ENCODE measurements around the gene RGCC. TPM values are rescaled to one million over a fixed set of nuclear protein-coding genes. Genes with fewer than 3 reads are reported as not detected.

Gene RGCC
- total RNA-seq, 1 donor from 2014 or later = 509 TPM

DNA sequence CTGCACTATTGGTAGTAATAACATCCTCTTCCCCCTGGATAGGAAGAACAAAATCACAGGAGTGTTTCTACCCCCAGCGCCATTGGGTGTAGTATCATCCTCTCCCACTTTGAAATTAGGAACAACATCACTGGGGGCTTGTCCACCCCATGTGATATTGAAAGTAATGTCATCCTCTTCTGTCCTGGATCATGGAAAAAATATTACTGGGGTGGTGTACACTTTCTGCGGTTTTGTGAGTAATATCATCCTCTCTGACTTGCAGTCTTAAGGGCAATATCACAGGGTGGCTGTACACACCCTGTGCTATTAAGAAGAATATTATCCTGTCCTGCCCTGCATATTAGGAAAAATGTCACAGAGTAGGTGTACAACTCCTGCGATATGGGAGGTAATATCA is 4.9 kb upstream of the RGCC start:
- DNase-seq (ENCODE audit: extremely low read depth, low read depth, low spot score) = no peak

DNA sequence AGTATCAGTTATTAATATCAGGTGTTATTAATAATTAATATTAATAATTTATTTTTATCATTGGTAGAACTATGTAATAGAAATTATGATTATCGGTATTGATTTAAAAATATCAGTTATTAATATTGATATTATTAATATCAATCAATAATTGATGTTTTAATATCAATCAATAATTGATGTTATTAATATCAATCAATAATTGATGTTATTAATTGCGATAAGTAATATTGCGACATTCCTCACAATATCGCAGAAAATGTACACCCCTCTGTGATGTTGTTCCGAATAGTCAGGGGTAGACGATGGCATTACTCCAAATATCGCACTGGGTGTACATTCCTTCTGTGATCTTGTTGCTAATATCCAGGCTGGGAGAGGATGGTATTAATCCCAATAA is 3.7 kb upstream of the RGCC start:
- DNase-seq (ENCODE audit: extremely low read depth, low read depth, low spot score) = no peak

DNA sequence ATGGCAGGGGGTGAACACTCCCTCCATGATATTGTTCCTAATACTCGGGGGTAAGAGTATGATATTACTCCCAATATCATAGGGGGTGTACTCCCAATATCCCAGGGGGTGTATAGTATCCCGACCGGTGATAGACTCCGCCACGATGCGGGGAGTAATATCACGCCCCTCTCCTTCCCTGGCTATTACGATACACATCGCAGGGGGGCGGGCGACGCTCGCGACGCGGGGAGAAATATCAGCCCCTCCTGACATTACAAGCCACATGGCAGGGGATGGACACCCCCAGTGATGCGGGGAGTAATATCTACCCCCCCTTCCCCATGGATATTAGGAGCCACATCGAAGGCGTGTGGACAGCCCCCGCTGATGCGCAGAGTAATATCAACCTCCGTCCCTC is 3.2 kb upstream of the RGCC start:
- no peak for DNase-seq (ENCODE audit: extremely low read depth, low read depth, low spot score)

DNA sequence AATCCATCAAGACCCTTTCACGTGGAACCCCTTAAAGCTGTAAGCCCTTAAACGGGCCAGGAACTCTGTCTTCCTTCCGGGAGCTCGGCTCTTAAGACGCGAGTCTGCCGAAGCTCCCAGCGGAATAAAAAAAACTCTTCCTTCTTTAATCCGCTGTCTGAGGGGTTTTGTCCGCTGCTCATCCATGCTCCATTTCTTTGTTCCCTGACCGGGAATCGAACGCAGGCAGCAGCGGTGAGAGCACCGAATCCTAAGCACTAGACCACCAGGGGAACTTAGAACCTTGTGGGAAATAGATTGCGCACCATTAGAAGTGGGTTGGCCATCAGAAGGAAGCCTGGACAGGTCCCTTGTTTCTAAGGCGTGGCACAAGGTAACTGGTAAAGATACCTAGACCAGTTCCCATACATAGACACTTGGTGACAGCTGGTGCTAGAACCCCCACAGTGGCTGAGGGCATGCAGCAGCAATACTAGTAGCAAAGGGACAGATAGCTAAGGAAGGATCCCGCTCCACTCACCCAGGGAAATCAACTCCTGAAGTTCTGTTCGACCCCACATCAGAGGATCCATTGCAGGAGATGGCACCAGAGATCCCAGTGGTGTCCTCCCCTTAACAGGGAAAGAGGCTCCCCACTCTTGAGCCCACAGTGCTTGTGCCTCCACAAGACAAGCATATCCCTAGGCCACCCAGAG is 1.5 kb upstream of the RGCC start:
- DNase-seq (ENCODE audit: extremely low read depth, low read depth, low spot score) = no peak

DNA sequence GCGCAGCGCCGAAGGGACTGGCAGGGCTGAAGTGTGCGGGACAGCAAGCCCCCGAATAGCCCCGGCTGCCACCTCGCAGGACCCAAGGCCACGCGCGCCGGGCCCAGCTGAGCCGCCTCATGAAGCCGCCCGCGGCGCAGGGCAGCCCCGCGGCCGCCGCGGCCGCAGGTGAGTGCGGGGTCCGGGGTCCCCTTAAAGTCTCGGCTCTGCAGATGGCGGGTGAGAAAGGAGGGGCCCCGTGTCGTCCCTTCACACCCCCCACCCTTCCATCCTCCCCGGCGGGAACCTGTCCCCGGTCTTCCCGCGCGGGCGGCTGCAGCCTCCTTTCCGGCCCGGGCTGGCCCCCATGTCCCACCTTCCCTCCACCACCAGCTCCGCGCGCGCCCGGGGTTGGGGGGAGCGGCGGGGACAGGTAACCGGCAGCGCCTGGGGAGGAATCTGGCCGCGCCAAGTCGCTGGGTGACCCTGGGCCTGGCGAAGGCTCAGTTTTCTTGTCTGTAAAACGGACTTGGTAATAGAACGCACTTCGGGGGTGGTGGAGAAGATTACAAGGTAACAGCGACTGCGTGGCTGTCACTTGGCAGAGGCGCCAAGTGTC is 338 bp downstream of the RGCC start:
- no peak for DNase-seq (ENCODE audit: extremely low read depth, low read depth, low spot score)

DNA sequence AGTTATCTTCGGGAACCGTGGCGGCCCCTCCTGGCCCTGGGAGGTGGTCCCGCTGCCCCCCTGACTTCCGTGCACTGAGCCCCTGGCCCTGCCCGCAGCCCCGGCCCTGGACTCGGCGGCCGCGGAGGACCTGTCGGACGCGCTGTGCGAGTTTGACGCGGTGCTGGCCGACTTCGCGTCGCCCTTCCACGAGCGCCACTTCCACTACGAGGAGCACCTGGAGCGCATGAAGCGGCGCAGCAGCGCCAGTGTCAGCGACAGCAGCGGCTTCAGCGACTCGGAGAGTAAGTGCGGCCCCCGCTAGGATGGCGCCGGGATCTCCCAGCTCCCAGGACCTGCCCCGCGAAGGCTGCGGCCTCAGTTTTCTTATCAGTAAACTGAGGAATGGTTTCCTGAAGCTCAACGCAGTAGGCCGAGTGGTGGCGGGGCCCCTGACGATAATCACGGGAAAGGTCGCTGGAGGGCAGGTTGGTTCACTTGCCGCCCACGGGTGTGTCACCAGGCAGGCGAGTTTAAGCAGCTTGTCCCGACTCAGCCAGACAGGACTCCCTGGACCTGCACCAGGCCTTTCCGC is 924 bp downstream of the RGCC start:
- no peak for DNase-seq (ENCODE audit: extremely low read depth, low read depth, low spot score)

DNA sequence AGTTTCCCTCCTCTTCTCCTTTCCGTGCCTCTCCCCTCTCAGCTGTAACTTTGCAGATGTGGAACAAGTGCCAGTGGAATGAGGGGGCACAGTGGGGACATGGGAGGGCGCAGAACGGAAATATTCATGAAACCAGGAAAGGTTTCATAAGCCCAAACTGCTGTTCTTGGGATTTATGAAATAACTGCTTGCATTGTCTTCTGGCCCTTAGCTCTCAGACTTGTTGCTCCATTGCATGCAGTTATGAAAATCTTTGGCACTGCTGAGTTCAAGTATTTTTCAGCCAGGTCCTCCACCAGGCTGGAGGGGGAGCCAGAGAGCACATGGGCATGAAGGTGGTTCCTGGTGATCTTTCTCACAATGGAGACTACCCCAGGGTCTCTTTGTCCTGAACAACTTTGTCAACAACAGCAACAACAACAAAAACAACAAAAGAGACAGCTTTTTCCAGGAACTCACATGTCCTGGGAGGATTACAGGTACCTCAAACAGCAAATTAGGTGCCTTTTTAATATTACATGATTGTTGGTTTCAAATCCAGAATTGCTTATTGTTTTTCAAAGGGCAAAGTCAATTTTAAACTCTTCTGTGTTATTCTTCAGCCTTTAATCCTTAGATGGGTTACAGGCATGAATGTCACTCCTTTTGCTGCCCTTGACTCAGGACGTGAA is 1.5 kb downstream of the RGCC start:
- DNase-seq (ENCODE audit: extremely low read depth, low read depth, low spot score) = no peak

DNA sequence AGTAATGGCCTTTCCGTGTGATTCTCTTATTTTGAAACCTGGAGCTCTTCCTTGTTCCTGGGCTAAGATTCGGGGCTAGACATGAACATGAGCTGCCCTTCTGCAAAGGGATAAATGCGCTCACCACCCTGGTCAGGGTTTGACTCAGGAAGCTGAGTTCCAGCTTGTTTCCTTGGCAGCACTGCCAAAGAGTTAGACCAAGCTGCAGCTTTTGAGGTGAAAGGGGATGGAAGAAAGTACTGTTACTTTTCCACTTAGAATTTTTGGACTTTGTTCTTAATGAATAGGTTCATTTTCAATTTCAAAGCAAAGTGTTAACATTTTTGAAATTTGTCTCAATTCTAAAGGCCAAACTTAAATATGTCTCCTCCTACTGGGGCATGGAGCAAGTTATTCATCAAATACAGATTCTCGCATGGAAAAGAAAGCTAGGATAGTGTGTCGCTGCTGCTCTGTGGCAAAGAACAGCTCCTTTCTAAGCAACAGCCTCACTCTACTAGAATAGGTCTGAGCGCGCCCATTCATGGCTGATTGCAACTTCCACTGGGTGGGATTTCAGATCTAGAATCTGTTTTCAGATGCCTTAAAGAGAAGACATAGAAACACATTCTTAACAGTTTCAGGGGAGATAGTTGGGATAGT is 2.2 kb downstream of the RGCC start:
- no peak for DNase-seq (ENCODE audit: extremely low read depth, low read depth, low spot score)

DNA sequence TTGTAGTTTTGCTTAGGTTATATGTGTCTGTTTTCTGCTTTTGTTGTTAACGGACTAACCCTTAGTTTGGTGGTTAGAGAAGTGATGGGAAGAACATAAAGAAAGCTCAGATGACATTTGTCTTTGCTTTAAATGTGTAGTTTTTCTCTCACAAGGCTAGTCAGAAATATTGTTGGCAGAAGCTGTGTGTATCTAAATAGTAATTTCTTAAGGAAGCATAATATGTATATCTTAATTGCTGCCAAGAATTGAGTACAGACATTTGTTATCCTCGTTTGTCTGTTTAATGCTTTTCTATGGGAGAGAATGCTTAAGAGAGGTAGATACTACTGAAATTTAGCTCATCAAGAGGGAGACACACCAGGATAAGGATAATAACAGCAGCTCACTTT is 2.7 kb downstream of the RGCC start:
- DNase-seq (ENCODE audit: extremely low read depth, low read depth, low spot score) = no peak

DNA sequence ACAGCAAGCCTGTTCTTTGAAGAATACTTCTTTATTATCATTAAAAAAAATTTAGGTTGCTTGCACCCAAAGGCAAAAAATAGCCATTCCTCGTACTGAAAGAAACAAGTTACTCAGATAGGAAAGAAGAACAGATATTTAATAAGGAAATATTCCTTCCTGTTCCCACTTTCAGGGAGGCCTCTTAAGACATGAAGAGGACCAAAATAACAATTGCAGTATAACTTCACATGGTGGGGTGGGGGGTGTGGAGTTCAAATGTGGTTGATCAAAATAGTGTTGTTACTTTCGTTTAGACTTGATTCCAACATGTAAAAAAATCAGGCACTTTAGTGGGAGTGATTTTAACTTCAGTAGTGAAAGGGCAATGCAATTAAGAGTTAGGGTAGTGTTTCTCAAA is 3.6 kb downstream of the RGCC start:
- DNase-seq (ENCODE audit: extremely low read depth, low read depth, low spot score) = no peak

DNA sequence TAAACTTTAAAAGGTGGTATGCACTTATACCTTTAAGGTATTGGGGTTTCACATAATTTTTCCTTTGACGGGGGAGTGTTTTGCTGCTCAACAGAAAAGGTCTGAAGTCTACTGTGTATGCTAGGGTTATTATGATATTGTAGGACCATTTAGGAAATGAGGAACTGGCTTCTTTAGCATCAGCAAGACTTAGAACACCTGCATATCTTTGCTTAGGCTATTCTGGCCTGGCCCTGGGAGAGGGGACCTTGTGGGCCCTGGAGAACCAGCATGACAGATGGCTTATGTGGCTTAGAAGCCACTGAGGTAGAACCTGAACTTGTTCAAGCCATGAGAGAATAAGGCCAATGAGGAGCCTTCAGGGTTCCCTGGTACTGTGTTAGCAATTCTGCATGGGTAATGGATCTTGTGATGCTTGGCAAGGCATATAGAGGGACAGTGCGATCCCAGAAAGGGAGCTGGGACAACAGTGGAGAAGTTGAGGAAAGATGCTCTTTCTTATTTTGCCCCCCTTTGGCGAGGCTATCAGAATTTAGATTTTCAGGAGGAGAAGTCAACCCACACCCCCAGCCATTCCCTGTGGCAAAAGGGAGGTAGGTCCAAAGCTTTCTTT is 4.3 kb downstream of the RGCC start:
- no peak for DNase-seq (ENCODE audit: extremely low read depth, low read depth, low spot score)

DNA sequence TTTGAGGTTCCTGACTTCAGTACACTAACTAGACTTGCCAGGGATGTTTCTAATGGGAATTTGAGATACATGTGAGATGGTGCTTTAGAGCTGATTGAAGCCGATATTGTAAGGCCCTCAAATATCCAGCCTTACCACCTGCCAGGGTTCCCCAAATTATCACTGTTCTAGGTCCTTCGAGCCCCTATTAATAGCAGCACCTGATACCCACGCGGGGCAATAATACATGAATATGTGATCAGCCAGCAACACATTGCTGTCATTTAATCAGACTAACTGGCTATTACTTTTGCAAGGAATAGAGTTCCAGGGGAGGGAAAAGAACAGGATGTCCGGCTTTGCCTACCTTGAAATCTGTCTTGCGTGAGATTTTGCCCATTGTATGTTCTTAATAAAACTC is 5.1 kb downstream of the RGCC start:
- no peak for DNase-seq (ENCODE audit: extremely low read depth, low read depth, low spot score)

DNA sequence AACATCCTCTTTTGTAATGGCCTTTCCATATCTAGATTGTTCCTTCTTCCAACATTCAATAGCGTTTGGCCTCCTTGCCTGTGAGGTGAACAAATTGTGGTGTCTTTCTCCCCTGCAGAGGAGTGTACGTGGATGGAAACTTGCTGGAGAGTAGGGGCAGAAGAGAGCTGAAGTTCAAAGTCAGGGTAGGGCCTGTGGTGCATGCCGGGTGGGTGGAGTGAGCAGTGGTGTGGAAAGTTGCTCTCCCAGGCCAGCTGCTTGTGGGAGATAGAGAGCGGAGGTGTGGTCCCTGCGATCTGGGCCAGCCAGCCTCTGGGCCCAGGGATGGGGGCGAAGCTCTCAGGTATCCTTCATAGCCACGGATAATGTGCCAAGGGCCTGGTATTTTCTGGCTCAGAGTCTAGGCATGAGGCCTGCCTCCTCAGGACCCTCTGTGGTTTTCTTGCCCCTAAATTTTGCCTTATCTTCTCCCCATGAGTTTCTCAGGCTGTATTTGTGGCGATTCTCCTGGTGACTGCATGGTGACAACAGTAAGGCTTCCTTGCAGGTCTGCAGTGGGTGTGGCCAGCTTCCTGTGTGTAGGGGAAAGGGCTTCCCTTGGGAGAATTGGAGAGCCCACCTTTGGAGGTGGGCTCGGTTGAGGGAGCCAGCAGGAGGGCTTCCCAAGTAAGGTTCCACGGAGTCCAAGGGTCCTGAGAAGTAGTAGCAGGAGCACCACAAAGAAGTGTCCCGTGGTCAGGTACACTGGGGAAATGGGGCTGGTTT is 6.7 kb downstream of the RGCC start:
- no peak for DNase-seq (ENCODE audit: extremely low read depth, low read depth, low spot score)

DNA sequence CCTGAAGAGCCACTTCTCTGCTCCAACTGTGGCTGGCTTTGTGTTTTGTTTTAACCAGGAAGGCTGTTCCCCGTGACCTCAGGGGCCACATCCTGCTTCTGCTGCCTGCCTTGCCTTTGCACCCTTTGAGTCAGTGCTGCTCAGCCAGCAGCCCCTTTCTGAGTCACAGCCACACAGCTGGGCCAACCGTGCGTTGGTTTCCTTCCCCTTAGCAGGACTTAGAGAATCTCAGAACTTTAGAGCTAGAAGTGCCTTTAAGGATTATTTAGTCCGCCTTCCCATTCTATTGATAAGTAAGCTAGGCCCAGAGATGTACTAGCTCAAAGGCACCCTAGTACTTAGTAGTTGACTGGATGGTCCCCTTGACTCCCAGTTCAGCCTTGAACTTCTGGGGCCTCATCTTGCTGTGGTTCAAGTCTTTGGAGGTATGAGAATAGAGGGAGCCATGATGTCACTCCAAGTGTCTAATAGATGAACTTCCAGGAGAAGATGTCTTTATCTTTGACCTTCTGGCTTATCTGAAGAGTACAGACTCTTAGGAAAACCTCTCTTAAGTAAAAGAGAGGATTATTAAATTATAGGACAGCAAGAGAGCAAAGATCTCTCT is 8.0 kb downstream of the RGCC start:
- peak; percentile 84 for DNase-seq (ENCODE audit: extremely low read depth, low read depth, low spot score)

DNA sequence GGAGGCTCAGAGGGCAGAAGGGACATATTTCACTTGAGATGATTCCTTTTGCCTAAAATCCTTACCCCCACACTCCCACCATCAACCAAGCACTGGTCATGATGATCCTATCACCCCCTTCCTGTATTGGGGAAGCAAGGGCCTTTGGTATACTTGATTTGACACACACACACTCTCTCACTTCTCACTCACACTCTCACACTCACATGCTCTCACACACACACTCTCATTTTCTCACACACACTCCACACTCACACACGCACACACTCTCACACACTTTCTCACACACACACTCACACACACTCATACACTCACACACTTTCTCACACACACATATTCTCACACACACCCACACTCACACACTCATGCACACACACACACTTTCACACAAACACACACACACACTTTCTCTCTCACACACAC is 8.6 kb downstream of the RGCC start:
- no peak for DNase-seq (ENCODE audit: extremely low read depth, low read depth, low spot score)

DNA sequence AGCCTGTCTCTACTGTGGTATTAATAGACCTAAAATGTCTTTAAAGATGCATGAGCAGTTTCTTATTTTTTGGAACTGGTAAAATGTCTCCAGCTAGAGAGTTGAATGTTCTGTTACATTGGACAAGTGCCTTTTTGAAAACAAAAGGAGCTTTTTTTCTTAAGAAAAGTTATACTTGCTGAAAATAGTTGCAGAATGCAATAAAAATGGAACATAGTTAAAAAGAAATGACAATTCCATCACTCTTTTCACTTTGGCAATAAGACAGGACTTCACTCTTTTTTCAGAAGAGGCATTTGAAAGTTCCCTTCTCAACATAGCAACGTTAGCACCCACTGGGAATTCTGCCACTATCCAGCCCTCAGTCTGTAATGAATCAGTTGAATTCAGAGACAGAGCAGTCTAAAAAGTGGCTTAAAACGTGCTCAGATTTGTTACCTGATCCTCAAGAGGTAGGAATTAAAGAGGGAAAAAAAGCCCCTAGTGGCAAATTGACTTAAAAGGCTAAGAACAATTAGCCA is 10.1 kb downstream of the RGCC start:
- DNase-seq (ENCODE audit: extremely low read depth, low read depth, low spot score) = no peak

DNA sequence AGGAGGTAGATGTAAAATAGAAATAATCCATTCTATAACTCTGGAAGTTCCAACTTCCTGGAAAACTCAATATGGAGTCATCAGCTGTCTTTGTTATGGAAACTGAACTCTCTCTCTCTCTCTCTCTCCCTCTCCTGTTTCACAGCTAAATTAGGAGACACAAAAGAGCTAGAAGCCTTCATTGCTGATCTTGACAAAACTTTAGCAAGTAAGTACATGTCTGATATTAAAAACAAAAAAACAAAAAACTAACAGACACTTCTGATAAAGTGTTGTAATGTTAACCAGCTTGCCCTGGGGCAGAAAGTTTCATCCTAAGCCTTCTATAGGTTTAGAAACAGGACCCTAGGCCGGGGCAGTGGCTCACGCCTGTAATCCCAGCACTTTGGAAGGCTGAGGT is 11.3 kb downstream of the RGCC start:
- no peak for DNase-seq (ENCODE audit: extremely low read depth, low read depth, low spot score)

DNA sequence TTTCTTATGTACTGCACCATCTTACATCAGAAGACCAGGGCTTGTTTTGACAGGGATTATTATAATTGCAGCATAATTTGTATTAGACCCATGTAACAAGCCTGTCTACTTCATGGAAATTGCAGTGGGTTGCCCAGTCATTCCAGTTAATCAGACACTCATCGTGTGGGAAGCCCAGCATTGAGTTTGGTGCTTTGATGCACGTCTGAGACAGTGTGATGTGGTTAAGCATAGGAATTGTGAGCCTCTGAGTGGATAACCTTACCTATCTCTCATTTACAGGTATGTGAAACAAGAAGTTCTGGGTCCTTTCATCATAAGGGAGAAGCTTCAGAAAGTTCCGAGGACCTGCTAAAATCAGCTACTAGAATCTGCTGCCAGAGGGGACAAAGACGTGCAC is 12.8 kb downstream of the RGCC start:
- no peak for DNase-seq (ENCODE audit: extremely low read depth, low read depth, low spot score)

DNA sequence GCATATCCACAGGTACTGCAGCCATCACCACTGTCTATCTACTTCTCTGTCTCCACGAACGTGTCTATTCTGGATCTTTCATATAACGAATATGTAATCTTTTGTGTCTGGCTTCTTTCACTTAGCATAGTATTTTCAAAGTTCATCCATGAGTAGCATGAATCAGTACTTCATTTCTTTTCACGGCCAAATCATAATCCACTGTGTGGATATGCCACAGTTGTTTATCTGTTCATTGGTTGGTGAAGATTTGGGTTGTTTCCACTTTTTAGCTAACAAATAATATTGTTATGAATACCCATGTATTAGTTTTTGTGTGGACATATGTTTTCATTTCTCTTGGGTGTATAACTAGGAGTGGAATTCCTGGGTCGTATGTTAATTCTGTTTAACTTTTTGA is 14.4 kb downstream of the RGCC start:
- DNase-seq (ENCODE audit: extremely low read depth, low read depth, low spot score) = no peak

DNA sequence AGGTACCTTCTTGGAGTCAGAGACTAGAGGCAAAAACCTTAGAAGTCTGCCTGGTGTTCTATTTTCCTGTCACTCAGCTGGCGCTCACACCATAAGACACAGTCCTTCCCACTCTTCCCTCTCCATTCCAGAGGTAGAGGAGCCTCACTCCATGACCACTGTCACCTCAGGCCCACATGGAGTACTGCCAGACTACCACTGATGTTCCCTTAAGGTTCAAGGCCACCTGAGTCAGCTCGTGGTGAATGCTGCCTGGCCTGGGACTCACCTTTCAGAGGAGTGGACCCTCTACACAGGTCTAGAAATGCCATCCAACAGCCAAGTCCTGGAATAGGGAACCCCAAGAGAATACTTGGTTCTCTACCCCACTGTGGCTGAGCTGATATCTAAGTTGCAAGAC is 29.9 kb downstream of the RGCC start:
- DNase-seq (ENCODE audit: extremely low read depth, low read depth, low spot score) = no peak

All from glomerular endothelial cell (primary cell).